GM12878 (cell line): ENCODE measurements around the gene MATN1. TPM values are rescaled to one million over a fixed set of nuclear protein-coding genes. Genes with fewer than 3 reads are reported as not detected.

Source experiments
- HDAC6 ChIP-seq: fragments of 200-600 bp; sonication (generic); IDR thresholded peaks from one replicate; pipeline ENCODE4 v1.8.0; 2017; ENCODE audit warnings: antibody characterized with exemption; ENCODE audit not compliant: unreplicated experiment
- NR2C2 ChIP-seq: IDR thresholded peaks from 2 replicates; pipeline ENCODE4 v1.6.1; 2011; ENCODE audit warnings: borderline replicate concordance, low read depth; ENCODE audit not compliant: control insufficient read depth, insufficient read length
- SIN3A ChIP-seq: IDR thresholded peaks from 2 replicates; pipeline ENCODE4 v1.6.1; 2012; ENCODE audit warnings: low read depth, low read length, improper control_type of control experiment
- SMAD5 ChIP-seq: IDR thresholded peaks from 2 replicates; pipeline ENCODE4 v1.6.1; 2016; ENCODE audit warnings: antibody characterized with exemption, low read depth
- SP1 ChIP-seq: IDR thresholded peaks from one replicate; pipeline ENCODE4 v1.6.1; 2011; ENCODE audit warnings: low read depth, low read length
- SUZ12 ChIP-seq: fragments of 200-600 bp; sonication (generic); IDR thresholded peaks from one replicate; pipeline ENCODE4 v1.6.1; 2018; ENCODE audit warnings: antibody characterized with exemption, mild to moderate bottlenecking; ENCODE audit not compliant: unreplicated experiment
- ZZZ3 ChIP-seq: IDR thresholded peaks from 2 replicates; pipeline ENCODE4 v1.6.1; 2011; ENCODE audit warnings: low read depth; ENCODE audit not compliant: control insufficient read depth, insufficient read length
- polyA plus RNA-seq, 11 experiments: library from polyadenylated mRNA; depleted of rRNA in 4 of 11; unstranded in 6 of 11; stranded (reverse) in 5 of 11; fragments of >200 nt; fragmentation: Nextera tagmentation in 4 of 11; fragmentation: Illumina TruSeq in 1 of 11; extraction: Ambion mirVana in 4 of 11; extraction: Trizol in 1 of 11; gene quantifications; 1 replicate in 1 of 11; 2 replicates in 10 of 11; pipeline versions ENCODE4 v1.2.1 to v1.2.3, GENCODE V29; 2011 to 2016; ENCODE audit warnings: inconsistent platforms in 2 of 11, missing spikeins in 2 of 11, low read depth in 1 of 11
- total RNA-seq, 4 experiments: library from RNA; depleted of rRNA in 3 of 4; stranded (reverse); fragments of >200 nt in 3 of 4; fragmentation: Illumina TruSeq in 1 of 4; extraction: Trizol in 1 of 4; gene quantifications; 2 replicates each; pipeline versions ENCODE4 v1.2.1 to v1.2.3, GENCODE V29; 2013 to 2021
- TF ChIP-seq, protein P1 (sequence below): fragments of 450-650 bp; IDR thresholded peaks from 2 replicates; pipeline ENCODE4 v1.6.1; 2016; ENCODE audit warnings: mild to moderate bottlenecking
- TF ChIP-seq, protein P2 (sequence below): IDR thresholded peaks from 2 replicates; pipeline ENCODE4 v1.6.1; 2012; ENCODE audit warnings: improper control_type of control experiment, low read depth, low read length; ENCODE audit not compliant: insufficient replicate concordance

MATN1 gene
- total and polyA plus RNA-seq, 10 of the 15 experiments (the other 5 are each of a cell fraction or from before 2014, with no cell fraction given) = 0.04 to 0.50 (median 0.10) TPM; not detected in 1

DNA sequence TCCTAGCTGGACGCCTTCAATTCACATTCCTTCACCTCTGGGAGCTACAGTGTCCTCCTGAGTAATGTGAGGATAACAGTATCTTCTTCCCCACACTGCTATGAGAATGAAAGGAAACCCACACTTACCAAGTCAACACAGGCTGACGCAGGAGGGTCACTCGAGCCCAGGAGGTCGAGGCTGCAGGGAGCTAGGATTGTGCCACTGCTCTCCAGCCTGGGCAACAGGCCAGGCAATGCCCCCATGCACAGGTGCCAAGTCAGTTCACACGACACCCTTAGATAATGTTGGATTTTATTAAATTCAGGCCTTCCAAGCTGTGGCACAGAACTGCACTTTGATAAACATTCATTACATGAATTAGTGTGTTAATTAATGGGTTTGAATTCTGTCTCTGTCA, 31.9 kb downstream of the MATN1 start (continued):
- no peak for TF ChIP-seq NR2C2
- TF ChIP-seq SIN3A = no peak
- TF ChIP-seq, protein P1, sequence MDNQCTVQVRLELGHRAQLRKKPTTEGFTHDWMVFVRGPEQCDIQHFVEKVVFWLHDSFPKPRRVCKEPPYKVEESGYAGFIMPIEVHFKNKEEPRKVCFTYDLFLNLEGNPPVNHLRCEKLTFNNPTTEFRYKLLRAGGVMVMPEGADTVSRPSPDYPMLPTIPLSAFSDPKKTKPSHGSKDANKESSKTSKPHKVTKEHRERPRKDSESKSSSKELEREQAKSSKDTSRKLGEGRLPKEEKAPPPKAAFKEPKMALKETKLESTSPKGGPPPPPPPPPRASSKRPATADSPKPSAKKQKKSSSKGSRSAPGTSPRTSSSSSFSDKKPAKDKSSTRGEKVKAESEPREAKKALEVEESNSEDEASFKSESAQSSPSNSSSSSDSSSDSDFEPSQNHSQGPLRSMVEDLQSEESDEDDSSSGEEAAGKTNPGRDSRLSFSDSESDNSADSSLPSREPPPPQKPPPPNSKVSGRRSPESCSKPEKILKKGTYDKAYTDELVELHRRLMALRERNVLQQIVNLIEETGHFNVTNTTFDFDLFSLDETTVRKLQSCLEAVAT = no peak
- no peak for TF ChIP-seq SP1
- TF ChIP-seq, protein P2, sequence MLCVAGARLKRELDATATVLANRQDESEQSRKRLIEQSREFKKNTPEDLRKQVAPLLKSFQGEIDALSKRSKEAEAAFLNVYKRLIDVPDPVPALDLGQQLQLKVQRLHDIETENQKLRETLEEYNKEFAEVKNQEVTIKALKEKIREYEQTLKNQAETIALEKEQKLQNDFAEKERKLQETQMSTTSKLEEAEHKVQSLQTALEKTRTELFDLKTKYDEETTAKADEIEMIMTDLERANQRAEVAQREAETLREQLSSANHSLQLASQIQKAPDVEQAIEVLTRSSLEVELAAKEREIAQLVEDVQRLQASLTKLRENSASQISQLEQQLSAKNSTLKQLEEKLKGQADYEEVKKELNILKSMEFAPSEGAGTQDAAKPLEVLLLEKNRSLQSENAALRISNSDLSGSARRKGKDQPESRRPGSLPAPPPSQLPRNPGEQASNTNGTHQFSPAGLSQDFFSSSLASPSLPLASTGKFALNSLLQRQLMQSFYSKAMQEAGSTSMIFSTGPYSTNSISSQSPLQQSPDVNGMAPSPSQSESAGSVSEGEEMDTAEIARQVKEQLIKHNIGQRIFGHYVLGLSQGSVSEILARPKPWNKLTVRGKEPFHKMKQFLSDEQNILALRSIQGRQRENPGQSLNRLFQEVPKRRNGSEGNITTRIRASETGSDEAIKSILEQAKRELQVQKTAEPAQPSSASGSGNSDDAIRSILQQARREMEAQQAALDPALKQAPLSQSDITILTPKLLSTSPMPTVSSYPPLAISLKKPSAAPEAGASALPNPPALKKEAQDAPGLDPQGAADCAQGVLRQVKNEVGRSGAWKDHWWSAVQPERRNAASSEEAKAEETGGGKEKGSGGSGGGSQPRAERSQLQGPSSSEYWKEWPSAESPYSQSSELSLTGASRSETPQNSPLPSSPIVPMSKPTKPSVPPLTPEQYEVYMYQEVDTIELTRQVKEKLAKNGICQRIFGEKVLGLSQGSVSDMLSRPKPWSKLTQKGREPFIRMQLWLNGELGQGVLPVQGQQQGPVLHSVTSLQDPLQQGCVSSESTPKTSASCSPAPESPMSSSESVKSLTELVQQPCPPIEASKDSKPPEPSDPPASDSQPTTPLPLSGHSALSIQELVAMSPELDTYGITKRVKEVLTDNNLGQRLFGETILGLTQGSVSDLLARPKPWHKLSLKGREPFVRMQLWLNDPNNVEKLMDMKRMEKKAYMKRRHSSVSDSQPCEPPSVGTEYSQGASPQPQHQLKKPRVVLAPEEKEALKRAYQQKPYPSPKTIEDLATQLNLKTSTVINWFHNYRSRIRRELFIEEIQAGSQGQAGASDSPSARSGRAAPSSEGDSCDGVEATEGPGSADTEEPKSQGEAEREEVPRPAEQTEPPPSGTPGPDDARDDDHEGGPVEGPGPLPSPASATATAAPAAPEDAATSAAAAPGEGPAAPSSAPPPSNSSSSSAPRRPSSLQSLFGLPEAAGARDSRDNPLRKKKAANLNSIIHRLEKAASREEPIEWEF = no peak
- no peak for TF ChIP-seq ZZZ3
- TF ChIP-seq HDAC6 = no peak
- TF ChIP-seq SUZ12 = no peak
- TF ChIP-seq SMAD5 = no peak
